ENCODE measurements around the gene KCNQ1. TPM values are rescaled to one million over a fixed set of nuclear protein-coding genes. Genes with fewer than 3 reads are reported as not detected.

Gene KCNQ1
- total and polyA plus RNA-seq, 2 of the 13 experiments (the other 11 are each of a cell fraction or from before 2014, with no cell fraction given) = 0.02 to 0.08 TPM

GRCh38 chr11:2699531-2700414 is 255.0 kb downstream of the KCNQ1 start, which contains the start of gene KCNQ1OT1 (continued):
- TF ChIP-seq, protein P1, sequence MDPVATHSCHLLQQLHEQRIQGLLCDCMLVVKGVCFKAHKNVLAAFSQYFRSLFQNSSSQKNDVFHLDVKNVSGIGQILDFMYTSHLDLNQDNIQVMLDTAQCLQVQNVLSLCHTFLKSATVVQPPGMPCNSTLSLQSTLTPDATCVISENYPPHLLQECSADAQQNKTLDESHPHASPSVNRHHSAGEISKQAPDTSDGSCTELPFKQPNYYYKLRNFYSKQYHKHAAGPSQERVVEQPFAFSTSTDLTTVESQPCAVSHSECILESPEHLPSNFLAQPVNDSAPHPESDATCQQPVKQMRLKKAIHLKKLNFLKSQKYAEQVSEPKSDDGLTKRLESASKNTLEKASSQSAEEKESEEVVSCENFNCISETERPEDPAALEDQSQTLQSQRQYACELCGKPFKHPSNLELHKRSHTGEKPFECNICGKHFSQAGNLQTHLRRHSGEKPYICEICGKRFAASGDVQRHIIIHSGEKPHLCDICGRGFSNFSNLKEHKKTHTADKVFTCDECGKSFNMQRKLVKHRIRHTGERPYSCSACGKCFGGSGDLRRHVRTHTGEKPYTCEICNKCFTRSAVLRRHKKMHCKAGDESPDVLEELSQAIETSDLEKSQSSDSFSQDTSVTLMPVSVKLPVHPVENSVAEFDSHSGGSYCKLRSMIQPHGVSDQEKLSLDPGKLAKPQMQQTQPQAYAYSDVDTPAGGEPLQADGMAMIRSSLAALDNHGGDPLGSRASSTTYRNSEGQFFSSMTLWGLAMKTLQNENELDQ (CRISPR knock-in tag; IDR thresholded peaks at IDR 0.05; ENCODE audit: borderline replicate concordance) = peak; percentile 92; the same call in 1 of the 2 replicates
- TF ChIP-seq ZNF503 (CRISPR knock-in tag; IDR thresholded peaks at IDR 0.05) (peak; percentile 85), EP300 (IDR thresholded peaks at IDR 0.05; ENCODE audit: low read depth in 2 of 2, low read length in 2 of 2) (peak in 1 of 2 experiments; percentile 4; a peak in 1 of 4 replicates), EP300 (CRISPR knock-in tag; IDR thresholded peaks at IDR 0.05; ENCODE audit: borderline replicate concordance) (peak; percentile 22; the same call in 1 of the 2 replicates), FOXO1 (CRISPR knock-in tag; IDR thresholded peaks at IDR 0.05) (peak; percentile 57), ZMYM2 (CRISPR knock-in tag; IDR thresholded peaks at IDR 0.05) (no peak), ELF3 (CRISPR knock-in tag; IDR thresholded peaks at IDR 0.05) (peak; percentile 71), ZNF326 (CRISPR knock-in tag; IDR thresholded peaks at IDR 0.05; ENCODE audit: borderline replicate concordance) (no peak), HMG20A (CRISPR knock-in tag; IDR thresholded peaks at IDR 0.05; ENCODE audit: borderline replicate concordance) (0 out of 2 replicates have a peak, but pooled peaks have one; percentile 28), KLF12 (CRISPR knock-in tag; IDR thresholded peaks at IDR 0.05; ENCODE audit: borderline replicate concordance) (peak; percentile 97), ZFYVE20 (CRISPR knock-in tag; IDR thresholded peaks at IDR 0.05; ENCODE audit: borderline replicate concordance, low read depth) (no peak; the same call in none of the 2 replicates), ZNF556 (CRISPR knock-in tag; IDR thresholded peaks at IDR 0.05; ENCODE audit: borderline replicate concordance) (no peak; the same call in 1 of the 2 replicates), CSRNP2 (CRISPR knock-in tag; conservative IDR thresholded peaks at IDR 0.05; ENCODE audit: low read depth) (no peak; the same call in 1 of the 2 replicates), KAT2B (IDR thresholded peaks at IDR 0.05; ENCODE audit: borderline replicate concordance, low read depth, low read length) (no peak), SNAPC5 (CRISPR knock-in tag; IDR thresholded peaks at IDR 0.05; ENCODE audit: borderline replicate concordance) (peak; percentile 81; the same call in 1 of the 2 replicates), PAWR (CRISPR knock-in tag; IDR thresholded peaks at IDR 0.05; ENCODE audit: borderline replicate concordance) (no peak), HMG20B (CRISPR knock-in tag; conservative IDR thresholded peaks at IDR 0.05) (no peak), ZEB1 (IDR thresholded peaks at IDR 0.05; ENCODE audit: insufficient replicate concordance, low read depth) (no peak)
- TF ChIP-seq, protein P2, sequence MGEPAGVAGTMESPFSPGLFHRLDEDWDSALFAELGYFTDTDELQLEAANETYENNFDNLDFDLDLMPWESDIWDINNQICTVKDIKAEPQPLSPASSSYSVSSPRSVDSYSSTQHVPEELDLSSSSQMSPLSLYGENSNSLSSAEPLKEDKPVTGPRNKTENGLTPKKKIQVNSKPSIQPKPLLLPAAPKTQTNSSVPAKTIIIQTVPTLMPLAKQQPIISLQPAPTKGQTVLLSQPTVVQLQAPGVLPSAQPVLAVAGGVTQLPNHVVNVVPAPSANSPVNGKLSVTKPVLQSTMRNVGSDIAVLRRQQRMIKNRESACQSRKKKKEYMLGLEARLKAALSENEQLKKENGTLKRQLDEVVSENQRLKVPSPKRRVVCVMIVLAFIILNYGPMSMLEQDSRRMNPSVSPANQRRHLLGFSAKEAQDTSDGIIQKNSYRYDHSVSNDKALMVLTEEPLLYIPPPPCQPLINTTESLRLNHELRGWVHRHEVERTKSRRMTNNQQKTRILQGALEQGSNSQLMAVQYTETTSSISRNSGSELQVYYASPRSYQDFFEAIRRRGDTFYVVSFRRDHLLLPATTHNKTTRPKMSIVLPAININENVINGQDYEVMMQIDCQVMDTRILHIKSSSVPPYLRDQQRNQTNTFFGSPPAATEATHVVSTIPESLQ (CRISPR knock-in tag; conservative IDR thresholded peaks at IDR 0.05) = no peak; the same call in 1 of the 2 replicates

Data from HepG2 (cell line).